Embryonic facial prominence (tissue), 1 donor: ENCODE results near the gene BEGAIN.

Experiments used
- DNase-seq: peaks from one replicate; pipeline ENCODE4 v3.0.0-alpha.2; 2016; ENCODE audit errors: extremely low spot score

The BEGAIN gene, protein sequence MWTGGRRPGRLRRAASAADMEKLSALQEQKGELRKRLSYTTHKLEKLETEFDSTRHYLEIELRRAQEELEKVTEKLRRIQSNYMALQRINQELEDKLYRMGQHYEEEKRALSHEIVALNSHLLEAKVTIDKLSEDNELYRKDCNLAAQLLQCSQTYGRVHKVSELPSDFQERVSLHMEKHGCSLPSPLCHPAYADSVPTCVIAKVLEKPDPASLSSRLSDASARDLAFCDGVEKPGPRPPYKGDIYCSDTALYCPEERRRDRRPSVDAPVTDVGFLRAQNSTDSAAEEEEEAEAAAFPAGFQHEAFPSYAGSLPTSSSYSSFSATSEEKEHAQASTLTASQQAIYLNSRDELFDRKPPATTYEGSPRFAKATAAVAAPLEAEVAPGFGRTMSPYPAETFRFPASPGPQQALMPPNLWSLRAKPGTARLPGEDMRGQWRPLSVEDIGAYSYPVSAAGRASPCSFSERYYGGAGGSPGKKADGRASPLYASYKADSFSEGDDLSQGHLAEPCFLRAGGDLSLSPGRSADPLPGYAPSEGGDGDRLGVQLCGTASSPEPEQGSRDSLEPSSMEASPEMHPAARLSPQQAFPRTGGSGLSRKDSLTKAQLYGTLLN

DNA sequence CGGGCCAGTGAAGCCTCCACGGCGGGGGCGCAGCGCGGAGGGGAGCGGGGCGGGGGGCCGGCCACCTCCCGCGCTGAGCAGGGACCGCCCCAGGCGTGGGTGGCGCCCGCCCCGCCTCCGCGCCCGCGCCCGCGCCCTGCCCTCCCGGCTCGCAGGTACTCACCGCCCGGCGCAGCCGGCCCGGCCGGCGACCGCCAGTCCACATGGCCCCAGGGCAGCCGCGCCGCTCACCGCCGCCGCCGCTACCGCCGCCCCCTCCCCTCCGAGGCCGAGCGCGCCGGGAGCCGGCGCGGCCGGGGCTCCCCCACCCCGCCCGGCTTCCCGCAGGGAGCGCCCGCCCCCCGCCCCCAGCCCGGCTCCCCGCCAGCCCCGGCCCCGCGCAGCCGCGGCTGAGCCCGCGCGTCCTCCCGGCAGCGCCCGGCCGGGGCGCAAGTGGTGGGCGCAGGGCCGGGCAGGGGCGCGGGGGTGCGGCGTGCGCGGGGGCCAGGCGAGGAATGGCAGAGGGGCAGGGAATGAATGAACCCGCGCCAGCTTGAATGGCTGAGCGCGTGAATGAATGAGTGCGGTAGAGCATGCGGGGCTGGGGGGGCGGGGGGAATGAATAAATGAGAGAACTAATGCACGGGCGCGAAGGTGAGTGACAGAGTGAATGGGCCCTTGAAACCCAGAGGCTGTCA is at the start of gene BEGAIN:
TSS of gene BEGAIN (minus strand) at position 332 of the 677 bp plus-strand sequence. CDS start at position 205, 127 bp downstream.
- DNase-seq = no peak

DNA sequence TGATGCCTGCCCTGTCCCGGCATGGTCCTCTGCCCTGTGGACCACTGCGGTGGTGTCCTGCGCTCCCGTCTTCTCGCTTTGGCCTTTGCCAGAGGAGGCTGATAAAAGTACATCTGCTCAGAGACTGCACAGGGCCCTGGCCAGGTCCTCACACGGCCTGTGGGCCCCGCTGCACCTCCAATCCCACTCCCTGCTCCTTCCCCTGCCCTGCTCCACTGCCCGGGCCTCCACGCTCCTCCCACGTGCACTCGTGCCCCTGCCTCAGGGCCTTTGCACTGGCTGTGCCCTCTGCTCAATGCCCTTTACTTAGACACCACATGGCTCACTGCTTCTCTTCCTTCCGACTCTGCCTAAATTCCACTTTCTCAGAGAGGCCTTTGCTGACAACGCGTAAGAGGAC is 49.3 kb upstream of the BEGAIN start:
- DNase-seq = no peak

GRCh38 chr14:100634026-100634425 is 46.8 kb upstream of the BEGAIN start:
- no peak for DNase-seq

- no peak for DNase-seq
These were observed 46.2 kb upstream of the BEGAIN start for GRCh38 chr14:100633406-100633805.

DNA sequence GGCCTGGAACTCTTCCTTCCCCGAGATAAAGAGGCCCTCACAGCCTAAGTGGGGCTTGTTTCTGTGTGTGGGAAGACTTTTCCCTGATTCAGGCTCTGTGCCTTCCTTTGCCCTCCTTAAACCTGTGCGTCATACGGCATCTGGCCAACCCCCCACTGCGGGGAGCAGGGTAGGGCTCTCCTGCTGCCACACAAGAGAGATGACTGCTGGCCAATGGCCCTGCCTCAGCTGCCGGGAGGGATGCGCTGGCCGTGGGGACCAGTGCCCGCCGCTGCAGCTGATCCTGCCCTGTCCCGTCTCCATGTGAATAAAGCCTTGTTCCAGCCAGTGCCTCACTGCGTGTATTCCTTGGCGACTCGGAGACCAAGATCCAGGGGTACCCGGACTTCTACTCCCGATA is 42.5 kb upstream of the BEGAIN start:
- DNase-seq = no peak

GRCh38 chr14:100629098-100629497 is 41.9 kb upstream of the BEGAIN start:
- no peak for DNase-seq

DNA sequence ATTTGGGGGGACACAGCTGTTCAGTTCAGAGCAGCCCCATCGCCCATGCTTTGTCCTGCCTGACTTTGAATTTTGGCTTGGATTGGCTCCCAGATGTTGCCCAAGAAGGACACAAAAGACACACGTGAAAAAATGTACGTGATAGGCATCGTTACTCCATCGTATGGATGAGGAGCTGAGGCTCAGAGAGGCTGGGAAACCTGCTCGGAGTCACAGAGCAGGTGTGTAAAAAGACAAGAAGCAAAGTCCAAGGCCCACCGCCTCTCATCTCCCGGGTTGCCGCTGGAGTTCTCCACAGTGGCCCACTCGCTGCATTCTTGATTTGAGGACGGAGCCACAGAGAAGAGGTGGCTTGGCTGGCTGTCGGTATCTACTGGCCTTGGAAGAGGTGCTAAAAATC is 41.0 kb upstream of the BEGAIN start:
- no peak for DNase-seq

- DNase-seq = no peak
These were observed 39.4 kb upstream of the BEGAIN start for GRCh38 chr14:100626614-100627013.

DNA sequence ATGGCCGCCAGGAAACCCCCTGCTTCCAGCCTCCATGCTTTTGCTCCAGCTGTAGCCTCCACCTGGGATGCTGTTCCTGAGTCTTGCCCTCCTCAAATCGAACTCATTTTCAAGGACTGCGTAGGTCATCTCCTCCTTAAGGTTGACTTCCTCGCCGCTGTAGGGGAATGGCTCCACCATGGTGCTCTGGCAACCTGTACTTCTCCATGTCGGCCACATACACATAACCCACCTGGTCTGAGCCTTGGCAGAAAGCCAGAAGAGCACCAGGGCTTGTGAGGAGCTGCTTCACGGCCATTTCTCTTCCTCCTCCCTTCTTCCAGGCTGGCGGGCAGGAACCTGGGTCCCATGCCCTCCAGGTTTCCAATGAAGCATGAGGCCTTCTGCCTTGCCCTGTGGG is 36.7 kb upstream of the BEGAIN start:
- no peak for DNase-seq

DNA sequence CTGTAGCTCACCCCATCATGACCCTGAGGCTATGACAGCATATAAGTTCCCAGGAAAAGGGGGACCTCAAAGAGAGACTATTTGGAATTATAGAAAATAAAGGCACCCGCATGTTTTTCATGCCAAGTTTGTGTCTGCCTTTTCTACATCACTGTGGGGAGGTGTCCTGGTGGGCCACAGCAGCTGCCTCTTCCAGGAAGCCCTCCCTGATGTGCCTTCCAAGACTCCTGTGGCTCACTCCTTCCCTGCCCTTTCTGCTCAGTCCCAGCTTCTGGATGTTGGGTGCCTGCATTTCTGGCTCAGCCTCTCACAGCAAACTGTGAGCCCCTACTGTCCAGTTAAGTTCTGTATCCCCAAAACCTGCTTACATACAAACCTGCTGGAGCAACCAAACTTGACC is 36.3 kb upstream of the BEGAIN start:
- DNase-seq = no peak

GRCh38 chr14:100622708-100623485 is 35.7 kb upstream of the BEGAIN start:
- DNase-seq = no peak

DNA sequence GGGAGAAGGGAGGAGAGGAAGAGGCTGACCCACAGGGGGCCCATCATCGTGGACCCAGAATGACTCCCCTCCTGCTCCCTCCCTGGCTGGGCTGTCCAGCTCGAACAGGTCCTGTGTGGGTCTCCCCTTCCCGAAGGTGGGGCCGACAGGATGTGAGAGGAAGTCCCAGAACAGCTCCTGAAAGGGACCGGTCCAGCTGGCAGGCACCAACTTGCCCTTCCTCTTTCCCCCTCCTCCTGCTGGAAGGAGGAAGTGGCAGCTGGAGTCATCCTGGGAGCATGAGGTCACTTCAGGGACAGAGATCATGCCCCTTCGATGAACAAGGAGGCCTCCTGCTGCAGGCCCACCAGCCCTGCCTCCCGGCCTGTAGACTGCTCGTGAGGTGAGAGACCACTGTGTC is 35.0 kb upstream of the BEGAIN start:
- no peak for DNase-seq

- no peak for DNase-seq
These were observed 34.6 kb upstream of the BEGAIN start for GRCh38 chr14:100621806-100622205.

GRCh38 chr14:100620255-100621100 is 33.3 kb upstream of the BEGAIN start:
- DNase-seq = no peak

DNA sequence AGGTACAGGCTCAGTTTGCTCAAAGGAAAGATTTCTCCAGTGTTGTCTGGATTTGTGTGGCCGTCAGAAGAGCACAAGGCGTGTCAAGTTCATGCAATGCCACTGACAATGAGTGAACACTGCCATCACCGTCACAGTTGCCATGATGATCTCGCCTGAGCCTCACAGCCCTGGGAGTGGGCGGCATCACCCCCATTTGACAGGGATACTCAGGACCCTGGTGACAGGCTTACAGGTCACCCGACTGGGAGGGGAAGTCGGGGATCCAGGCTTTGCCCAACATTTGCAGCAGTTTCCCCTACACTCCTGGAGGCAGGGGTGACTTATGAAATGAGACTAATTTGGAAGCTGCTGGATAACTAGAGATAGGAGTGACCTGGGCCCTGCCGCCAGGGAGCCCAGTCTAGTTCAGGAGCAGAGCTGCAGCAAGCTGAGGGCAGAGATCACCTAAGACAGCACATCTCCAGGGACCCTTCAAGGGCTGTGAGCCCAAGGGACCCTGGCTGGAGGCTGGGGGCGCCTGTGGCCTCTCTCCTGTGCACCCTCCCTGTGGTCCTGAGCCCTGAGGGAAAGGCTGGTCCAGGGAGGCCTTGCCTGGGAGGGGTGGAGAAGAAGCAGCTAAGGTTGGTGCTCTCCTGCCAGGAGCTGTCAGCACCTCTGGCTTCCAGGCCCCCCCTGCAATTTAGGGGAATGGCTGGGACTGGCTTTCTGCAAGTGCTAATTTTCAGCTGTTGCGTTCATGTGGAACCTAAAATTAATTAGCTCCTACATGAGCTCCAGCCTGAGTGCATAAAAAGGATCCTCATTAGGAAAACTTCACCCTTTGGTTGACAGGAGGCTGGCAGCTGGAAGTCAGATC is 32.4 kb upstream of the BEGAIN start:
- DNase-seq = no peak

GRCh38 chr14:100618763-100619320 is 31.6 kb upstream of the BEGAIN start:
- no peak for DNase-seq

- DNase-seq = no peak
These were observed 31.1 kb upstream of the BEGAIN start for GRCh38 chr14:100618318-100618693.

DNA sequence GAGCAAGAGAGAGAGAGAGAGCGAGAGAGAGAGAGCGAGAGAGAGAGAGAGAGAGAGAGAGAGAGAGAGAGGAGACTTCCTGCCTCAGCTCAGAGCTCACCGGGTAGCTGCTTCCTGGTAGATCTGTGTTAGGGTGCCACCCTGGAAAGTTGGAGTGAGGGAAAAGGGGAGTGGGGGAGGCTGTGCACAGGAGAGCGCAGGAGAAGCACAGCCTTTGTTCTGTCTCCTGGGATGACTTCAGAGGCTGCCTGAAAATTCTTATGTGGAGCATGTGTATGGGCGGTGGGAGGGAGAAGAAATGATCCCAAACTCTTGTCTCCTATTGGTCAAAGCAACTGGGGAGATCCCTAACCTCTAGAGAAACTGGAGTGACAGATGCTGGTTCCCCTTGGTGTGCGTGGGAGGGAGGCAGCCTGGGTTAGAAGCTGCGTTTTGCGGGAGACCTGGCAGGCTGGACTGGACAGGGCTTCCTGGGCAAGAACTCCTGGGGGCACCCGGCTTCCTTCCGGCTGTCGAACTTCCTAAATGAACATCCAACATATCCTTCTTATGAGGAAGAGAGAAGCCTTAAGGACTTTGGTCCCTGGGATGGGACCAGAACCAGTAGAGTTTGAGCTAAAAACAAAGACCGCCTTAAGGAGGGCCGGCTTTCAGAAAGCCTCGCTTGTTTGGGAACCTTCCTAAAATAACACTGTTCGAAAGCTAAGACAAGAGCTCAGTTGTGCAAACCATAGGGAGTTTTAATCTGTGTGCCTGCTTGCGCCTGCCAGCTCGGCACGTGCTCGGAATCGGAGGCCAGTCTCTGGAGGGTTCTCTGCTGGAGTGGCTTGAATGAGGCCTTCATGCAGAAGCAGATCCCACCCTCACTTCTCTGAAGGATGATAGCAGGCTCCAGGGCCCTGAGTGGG is 30.4 kb upstream of the BEGAIN start:
- DNase-seq = no peak
